Left lung (tissue), 14 donors: ENCODE measurements around the gene BAIAP2. TPM values are rescaled to one million over a fixed set of nuclear protein-coding genes. Genes with fewer than 3 reads are reported as not detected.

ENCODE experiments used
- ATAC-seq: fragments of 200-7000 bp; cut with Tn5 transposase; one replicate; pipeline ENCODE4 v1.9.1; 2020; ENCODE audit warnings: moderate library complexity
- DNase-seq, 4 donors: peaks; one replicate each; pipeline ENCODE4 v3.0.0-alpha.2; 2013 to 2020
- H3K27ac ChIP-seq, 2 donors: fragments of 200-600 bp; sonication (generic) in 1 of 2; one replicate each; pipeline versions ENCODE4 v1.5.0 to v1.8.0; 2020 to 2021
- H3K27me3 ChIP-seq, 2 donors: fragments of 200-600 bp; sonication (generic) in 1 of 2; one replicate each; pipeline versions ENCODE4 v1.5.0 to v1.8.0; 2020 to 2021
- H3K36me3 ChIP-seq, 2 donors: fragments of 200-600 bp; sonication (generic) in 1 of 2; one replicate each; pipeline versions ENCODE4 v1.5.0 to v1.8.0; 2020 to 2021
- H3K4me1 ChIP-seq, 2 donors: fragments of 200-600 bp; one replicate each; pipeline ENCODE4 v1.8.0; 2021
- H3K4me3 ChIP-seq, 2 donors: fragments of 200-600 bp; sonication (generic) in 1 of 2; one replicate each; pipeline versions ENCODE4 v1.5.0 to v1.8.0; 2020 to 2021; ENCODE audit warnings: mild to moderate bottlenecking in 1 of 2
- H3K9me3 ChIP-seq, 2 donors: fragments of 200-600 bp; sonication (generic) in 1 of 2; one replicate each; pipeline versions ENCODE4 v1.5.0 to v1.8.0; 2020 to 2021
- intact Hi-C, 2 donors: fragments of 100-400 bp; cut with DNase I; formaldehyde crosslinking; loops; one replicate each; pipeline versions ENCODE4 v1.11.2 to v1.14.2; 2022
- long read RNA-seq, 12 donors: library from polyadenylated mRNA in 2 of 12; unstranded in 2 of 12; transcript quantifications; one replicate each; pipeline ENCODE4 v2.0.0 and lab custom pipeline, GENCODE V29; 2019 to 2026
- polyA plus RNA-seq, 6 donors: library from polyadenylated mRNA; unstranded; fragments of 120-200 nt; gene quantifications; one replicate each; pipeline ENCODE4 v1.2.1, GENCODE V29; 2013; ENCODE audit not compliant: insufficient read length in 6 of 6
- total RNA-seq, 2 donors: library from RNA; stranded (reverse); fragmentation: NEBNext Ultra II Directional; extraction: Animal tissue kit (Norgen Biotek cat#: 25700); gene quantifications; one replicate each; pipeline ENCODE4 v1.2.1, GENCODE V29; 2021
- TF ChIP-seq, protein P1 (sequence below), 2 donors: fragments of 200-600 bp; sonication (generic) in 1 of 2; IDR thresholded peaks; one replicate each; pipeline versions ENCODE4 v1.5.0 to v1.8.0; 2021; ENCODE audit warnings: antibody characterized with exemption in 2 of 2
- donor health status: DM: no; HTN: yes; CAD: no.
- donor health status: DM: no; HTN: no; CAD: no.

Gene BAIAP2, protein sequence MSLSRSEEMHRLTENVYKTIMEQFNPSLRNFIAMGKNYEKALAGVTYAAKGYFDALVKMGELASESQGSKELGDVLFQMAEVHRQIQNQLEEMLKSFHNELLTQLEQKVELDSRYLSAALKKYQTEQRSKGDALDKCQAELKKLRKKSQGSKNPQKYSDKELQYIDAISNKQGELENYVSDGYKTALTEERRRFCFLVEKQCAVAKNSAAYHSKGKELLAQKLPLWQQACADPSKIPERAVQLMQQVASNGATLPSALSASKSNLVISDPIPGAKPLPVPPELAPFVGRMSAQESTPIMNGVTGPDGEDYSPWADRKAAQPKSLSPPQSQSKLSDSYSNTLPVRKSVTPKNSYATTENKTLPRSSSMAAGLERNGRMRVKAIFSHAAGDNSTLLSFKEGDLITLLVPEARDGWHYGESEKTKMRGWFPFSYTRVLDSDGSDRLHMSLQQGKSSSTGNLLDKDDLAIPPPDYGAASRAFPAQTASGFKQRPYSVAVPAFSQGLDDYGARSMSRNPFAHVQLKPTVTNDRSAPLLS
- total RNA-seq (100 to 1,000 TPM in 1 of 2 donors, 10 to 100 TPM in 1; 76.3 to 135 TPM), polyA plus RNA-seq (10 to 100 TPM; 40.9 to 58.4 (median 46.4) TPM)
- long read RNA-seq, donor 1, partial matches to known transcripts: 11 of 19 reads
- long read RNA-seq, donor 1, other reads (novel, unspliced or antisense): 0 of 19 reads
- long read RNA-seq, donor 2, partial matches to known transcripts: 35 of 42 reads
- long read RNA-seq, donor 2, other reads (novel, unspliced or antisense): 0 of 42 reads
- long read RNA-seq, donor 3, partial matches to known transcripts: 0 of 7 reads
- long read RNA-seq, donor 3, other reads (novel, unspliced or antisense): 0 of 7 reads
- long read RNA-seq, donor 4, transcript BAIAP2-205 (15 exons, 2,129 nt): major isoform, 14 of 43 reads
- long read RNA-seq, donor 4, partial matches to known transcripts: 9 of 43 reads
- long read RNA-seq, donor 4, other reads (novel, unspliced or antisense): 14 of 43 reads
- long read RNA-seq, donor 5, transcript BAIAP2-205 (15 exons, 2,129 nt): major isoform, 5 of 16 reads
- long read RNA-seq, donor 5, partial matches to known transcripts: 7 of 16 reads
- long read RNA-seq, donor 5, other reads (novel, unspliced or antisense): 0 of 16 reads
- long read RNA-seq, donor 6, partial matches to known transcripts: 0 of 7 reads
- long read RNA-seq, donor 6, other reads (novel, unspliced or antisense): 0 of 7 reads
- long read RNA-seq, donor 7, partial matches to known transcripts: 0 of 2 reads
- long read RNA-seq, donor 7, other reads (novel, unspliced or antisense): 0 of 2 reads
- long read RNA-seq, donor 8, transcript BAIAP2-205 (15 exons, 2,129 nt): major isoform, 5 of 16 reads
- long read RNA-seq, donor 8, partial matches to known transcripts: 5 of 16 reads
- long read RNA-seq, donor 8, other reads (novel, unspliced or antisense): 0 of 16 reads
- long read RNA-seq, donor 9: 0 reads
- long read RNA-seq, donor 10, transcript BAIAP2-205 (15 exons, 2,129 nt): major isoform, 6 of 28 reads
- long read RNA-seq, donor 10, partial matches to known transcripts: 1 of 28 reads
- long read RNA-seq, donor 10, other reads (novel, unspliced or antisense): 15 of 28 reads
- long read RNA-seq, donor 11: 0 reads
- long read RNA-seq, donor 12, transcript BAIAP2-205 (15 exons, 2,129 nt): major isoform, 5 of 15 reads
- long read RNA-seq, donor 12, partial matches to known transcripts: 5 of 15 reads
- long read RNA-seq, donor 12, other reads (novel, unspliced or antisense): 0 of 15 reads

DNA sequence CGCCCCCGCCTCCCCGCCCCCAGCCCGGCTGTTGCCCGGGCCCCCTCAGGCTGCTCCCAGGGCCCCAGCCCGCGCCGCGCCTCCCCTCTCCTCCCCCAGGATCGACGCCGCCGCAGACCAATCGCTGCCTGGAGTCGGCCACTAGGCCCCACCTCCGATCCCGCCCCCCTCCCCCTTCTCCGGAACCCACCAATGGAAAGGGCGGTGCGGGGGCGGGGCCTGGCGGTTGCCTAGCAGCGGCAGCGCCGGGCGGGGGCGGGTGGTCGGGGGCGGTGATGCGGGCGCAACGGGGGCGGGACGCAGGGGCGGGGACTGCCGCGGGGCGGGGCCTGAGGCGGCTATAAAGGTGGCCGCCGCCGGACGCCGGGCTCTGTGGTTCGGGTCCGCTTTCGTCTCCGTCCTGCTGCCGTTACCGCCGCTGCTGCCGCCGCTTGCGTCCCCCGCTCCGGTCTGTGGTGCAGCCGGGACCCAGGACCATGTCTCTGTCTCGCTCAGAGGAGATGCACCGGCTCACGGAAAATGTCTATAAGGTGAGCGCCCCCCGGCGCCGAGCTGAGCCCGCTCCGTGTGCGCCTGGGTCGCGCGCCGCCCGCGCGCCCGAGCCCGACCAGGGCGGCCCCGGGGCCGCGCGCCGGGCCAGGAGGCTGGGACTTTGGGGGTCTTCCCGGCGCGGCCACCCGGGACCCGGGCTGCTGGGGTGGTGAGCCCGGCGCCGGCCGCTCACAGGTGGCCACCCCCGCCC, at the start of gene BAIAP2:
Gene BAIAP2 (plus strand): TSS at position 373 of the 742 bp plus-strand sequence. CDS start 104 bp downstream, at position 477.
- no peaks in the 10 kb centered on the region for H3K9me3 ChIP-seq
- DNase-seq (peak; percentile 89 to 97 (median 96)), ATAC-seq (peak; percentile 61)
- H3K4me3 ChIP-seq: peak within 1 kb of the TSS; percentile 52 to 62
- H3K27ac ChIP-seq: peak within 1 kb of the TSS; percentile 57 to 76
- intact Hi-C loops: no loop called here
- H3K36me3 ChIP-seq: peaks cover 0 to 4% of the 10 kb centered on the region in 2 donors
- H3K4me1 ChIP-seq: peaks cover 27 to 82% of the 10 kb centered on the region in 2 donors
- TF ChIP-seq, protein P1, sequence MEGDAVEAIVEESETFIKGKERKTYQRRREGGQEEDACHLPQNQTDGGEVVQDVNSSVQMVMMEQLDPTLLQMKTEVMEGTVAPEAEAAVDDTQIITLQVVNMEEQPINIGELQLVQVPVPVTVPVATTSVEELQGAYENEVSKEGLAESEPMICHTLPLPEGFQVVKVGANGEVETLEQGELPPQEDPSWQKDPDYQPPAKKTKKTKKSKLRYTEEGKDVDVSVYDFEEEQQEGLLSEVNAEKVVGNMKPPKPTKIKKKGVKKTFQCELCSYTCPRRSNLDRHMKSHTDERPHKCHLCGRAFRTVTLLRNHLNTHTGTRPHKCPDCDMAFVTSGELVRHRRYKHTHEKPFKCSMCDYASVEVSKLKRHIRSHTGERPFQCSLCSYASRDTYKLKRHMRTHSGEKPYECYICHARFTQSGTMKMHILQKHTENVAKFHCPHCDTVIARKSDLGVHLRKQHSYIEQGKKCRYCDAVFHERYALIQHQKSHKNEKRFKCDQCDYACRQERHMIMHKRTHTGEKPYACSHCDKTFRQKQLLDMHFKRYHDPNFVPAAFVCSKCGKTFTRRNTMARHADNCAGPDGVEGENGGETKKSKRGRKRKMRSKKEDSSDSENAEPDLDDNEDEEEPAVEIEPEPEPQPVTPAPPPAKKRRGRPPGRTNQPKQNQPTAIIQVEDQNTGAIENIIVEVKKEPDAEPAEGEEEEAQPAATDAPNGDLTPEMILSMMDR (IDR thresholded peaks at IDR 0.05): no peak
- peaks cover 0 to 21% of the 10 kb centered on the region in 2 donors for H3K27me3 ChIP-seq

DNA sequence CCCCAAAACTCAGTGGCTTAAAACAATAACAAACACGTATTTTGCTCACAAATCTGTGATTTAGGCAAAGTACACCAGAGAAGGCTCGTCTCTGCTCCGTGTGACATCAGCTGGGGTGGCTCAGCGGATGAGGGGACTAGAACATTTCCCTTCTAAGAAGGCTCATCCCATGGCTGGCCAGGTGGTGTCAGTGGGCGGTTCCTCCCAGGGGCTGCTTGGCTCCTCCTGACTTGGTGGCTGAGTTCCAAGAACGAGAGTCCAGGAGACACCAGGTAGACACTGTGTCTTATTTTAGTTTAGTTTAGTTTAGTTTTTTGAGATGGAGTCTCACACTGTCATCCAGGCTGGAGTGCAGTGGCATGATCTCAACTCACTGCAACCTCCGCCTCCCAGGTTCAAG, 48.9 kb upstream of the BAIAP2 start:
- Histone ChIP-seq H3K4me3 (no peak overlapping the region), H3K27ac (no peak overlapping the region), H3K27me3 (peaks cover 0 to 11% of the 10 kb centered on the region in 2 donors), H3K9me3 (no peaks in the 10 kb centered on the region), H3K36me3 (no peaks in the 10 kb centered on the region), H3K4me1 (peaks cover 8 to 32% of the 10 kb centered on the region in 2 donors)
- ATAC-seq (no peak), DNase-seq (no peak)
- TF ChIP-seq, protein P1 (IDR thresholded peaks at IDR 0.05): no peak
- intact Hi-C loops: loop anchor here in 1 of 2 donors (5.0 kb wide), 1 partner anchor 116 kb away; no protein-coding TSS in a partner anchor

DNA sequence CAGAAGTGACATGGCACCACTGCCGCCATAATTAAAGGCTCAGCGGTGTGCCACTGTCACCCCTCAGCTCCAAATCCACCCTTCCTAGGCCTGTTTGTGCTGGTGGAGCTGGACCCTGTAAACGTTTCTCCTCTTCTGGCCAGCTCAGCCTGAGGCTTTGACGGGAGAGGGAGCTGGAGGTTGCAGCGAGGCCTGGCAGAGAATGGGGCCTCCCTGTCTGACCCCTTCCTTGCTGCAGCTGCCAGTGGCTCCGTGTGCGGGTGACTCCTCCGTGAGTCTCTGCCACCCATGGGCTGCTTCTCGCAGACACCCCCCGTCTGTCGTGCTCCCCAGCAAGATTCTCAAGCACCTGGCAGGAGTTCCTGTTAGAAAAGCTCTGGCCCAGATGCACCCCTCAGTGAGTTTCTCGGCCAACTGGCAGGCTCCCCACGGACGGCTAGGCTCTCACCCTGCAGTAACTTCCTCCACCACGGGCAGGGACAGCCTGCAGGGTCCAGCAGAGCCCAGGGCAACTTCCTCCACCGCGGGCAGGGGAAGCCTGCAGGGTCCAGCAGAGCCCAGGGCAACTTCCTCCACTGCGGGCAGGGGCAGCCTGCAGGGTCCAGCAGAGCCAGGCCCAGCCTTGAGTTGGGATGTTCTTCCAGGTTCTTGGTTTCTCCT, 48.0 kb upstream of the BAIAP2 start:
- peak; percentile 32 for ATAC-seq
- peaks cover 0 to 2% of the 10 kb centered on the region in 2 donors for H3K27me3 ChIP-seq
- no peak overlapping the region for H3K27ac ChIP-seq
- intact Hi-C loops: loop anchor here in 1 of 2 donors (5.0 kb wide), 1 partner anchor 115 kb away; no protein-coding TSS in a partner anchor
- H3K9me3 ChIP-seq: no peaks in the 10 kb centered on the region
- H3K4me1 ChIP-seq: peaks cover 6 to 28% of the 10 kb centered on the region in 2 donors
- H3K4me3 ChIP-seq: no peak overlapping the region
- no peaks in the 10 kb centered on the region for H3K36me3 ChIP-seq
- TF ChIP-seq, protein P1 (IDR thresholded peaks at IDR 0.05): peak in 1 of 2 donors; percentile 10
- peak in 2 of 4 donors; percentile 55 to 88 for DNase-seq
